C1 segment of cervical spinal cord (tissue), 14 donors: ENCODE results near the gene KCNK18.
"Not testable (repeated sequence)": the region's sequence is repeated elsewhere in the genome, so short reads cannot be mapped to it uniquely, and the experiment has no call there.

Source experiments
- DNase-seq, 14 donors: peaks; one replicate each; lab custom pipeline; 2025; lab: John Stamatoyannopoulos, UW

KCNK18 gene

GRCh38 chr10:117221156-117221711 lies 23.9 kb downstream of the KCNK18 start:
- DNase-seq = no peak

DNA sequence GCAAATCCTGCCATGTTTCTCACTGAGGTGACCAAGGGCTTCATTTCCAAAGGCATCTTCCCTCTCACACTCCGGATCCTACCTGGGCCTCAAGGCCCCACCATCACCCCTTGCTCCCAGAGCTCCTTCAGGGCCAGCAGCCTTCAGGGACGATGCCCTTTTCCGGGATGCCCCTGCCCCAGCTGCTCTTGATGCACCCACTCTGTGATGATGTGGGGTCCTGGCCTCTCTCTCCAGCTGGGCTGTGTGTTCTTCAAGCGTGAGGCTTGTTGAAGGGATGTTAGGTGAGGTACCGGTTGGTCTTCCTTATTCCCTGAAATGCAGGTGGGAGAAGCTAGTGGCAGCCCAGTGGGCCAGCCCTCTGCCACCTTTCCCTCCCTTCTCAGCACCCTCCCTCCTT lies 25.3 kb downstream of the KCNK18 start:
- no peak for DNase-seq

- DNase-seq = no peak
Observed at GRCh38 chr10:117222976-117223692, 25.8 kb downstream of the KCNK18 start.

DNA sequence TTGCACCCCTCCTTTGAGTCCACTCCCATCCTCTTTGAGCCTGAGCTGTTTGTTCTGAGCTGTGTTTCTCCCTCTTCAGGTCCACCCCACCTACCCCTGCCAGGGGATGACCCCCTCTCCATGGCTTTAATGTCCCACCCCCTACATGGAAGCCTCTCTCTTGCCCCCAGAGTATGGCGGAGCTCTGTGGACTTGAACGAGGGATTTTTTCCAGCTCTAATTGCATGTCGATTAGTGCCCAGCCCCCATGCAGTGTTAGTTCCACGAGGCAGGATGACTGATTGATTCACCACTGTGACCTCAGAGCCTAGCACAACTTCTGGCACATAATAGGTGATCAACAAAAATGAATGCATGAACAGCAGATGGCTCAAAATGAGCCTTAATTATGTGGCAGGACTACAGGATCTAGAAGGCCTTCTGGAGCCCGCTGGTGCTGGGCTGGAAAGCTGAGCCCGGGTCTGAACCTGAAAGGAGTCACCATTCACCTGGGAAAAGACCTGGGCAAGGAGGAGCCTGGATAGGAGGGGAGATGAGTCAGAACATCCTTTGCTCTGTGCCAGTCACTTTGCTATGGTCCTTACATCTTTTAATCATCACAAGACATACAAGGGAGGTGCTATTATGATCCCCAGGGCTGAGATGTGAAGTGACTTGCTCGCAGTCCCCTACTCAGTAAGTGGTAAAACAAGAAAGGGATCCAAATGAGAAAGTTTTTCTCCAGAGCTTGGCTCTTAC lies 26.6 kb downstream of the KCNK18 start:
- DNase-seq = no peak

GRCh38 chr10:117224881-117225280 lies 27.6 kb downstream of the KCNK18 start:
- no peak for DNase-seq

DNA sequence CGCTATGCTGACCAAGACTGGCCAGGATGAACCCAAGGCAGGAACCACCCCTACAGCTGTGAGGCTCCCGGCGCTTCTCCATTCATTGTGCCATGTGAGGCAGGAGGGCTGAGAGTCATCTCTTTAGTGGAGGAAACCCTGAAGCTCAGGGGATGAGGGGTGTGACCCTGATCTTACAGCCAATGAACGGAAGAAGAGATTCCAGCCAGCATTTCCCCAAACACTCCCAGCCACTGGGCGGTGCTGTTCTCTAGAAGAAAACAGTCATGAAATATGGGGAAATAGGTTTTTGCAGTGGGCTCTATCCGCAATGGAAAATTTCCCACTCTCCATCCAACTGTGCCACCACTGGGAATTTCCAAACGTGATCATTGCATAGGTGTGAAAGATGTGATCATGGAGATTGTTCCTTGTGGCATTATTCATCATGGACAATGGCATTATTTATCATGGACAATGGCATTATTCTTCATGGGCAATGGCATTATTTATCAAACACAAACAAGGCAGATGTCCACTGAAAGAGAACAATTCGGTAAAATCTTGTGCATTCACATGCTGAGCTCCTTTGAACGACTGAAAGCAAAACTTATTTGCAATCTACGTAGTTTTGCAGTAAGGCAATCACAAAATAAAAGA lies 29.6 kb downstream of the KCNK18 start:
- DNase-seq = peak in 1 of 14 donors; percentile 4

DNA sequence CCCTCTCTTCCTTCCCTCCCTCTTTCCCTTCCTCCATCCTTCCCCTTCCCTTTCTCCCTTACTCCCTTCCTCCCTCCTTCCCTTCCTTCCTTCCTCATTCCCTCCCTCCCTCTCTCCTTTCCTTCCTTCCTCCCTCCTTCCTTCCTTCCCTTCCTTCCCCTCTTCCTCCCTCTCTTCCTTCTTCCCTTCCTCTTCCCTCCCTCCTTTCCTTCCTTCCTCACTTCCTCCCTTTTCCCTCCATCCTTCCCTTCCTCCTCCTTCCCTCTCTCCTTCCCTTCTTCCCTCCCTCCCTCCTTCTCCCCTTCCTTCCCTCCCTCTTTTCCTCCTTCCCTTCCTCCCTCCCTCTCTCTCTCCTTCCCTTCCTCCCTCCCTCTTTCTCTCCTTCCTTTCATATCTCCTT lies 30.9 kb downstream of the KCNK18 start:
- DNase-seq = no peak

DNA sequence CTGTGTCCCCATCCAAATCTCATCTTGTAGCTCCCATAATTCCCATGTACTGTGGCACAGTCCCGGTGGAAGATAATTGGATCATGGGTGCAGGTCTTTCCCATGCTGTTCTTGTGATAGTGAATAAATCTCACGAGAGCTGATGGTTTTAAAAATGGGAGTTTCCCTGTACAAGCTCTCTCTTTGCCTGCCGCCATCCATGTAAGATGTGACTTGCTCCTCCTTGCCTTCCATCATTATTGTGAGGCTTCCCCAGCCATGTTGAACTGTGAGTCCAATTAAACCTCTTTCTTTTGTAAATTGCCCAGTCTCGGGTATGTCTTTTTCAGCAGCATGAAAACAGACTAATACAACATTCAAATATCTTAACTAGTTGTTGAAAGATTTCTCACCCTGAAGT lies 32.8 kb downstream of the KCNK18 start:
- DNase-seq = not testable (repeated sequence)

DNA sequence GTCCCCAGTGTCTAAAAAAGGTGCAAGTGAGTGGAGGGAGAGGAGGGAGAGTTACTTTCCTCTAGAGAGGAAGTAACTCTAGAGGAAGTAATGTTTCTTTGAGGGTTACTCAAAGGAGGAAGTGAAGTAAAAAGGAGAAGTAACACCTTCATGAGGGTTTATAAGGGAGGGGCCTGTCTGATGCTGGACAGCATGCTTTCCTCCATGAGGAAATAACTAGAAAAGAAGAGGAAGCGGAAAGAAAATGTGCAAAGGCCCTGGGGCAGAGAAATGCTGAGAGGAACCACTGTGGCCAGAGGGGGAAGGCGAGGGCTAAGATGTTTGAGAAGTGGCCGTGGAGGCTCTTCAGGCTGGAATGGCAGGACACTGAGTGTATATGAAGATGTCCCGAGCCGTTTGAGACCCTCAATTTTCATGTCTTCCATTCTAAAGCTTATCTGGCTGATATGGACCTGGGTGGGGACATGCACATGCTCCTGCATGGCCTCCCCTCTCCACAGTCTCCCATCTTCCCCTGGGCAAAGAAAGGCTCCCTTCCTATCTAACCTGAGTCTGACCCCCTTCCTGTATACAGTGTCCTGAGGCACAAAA lies 40.2 kb downstream of the KCNK18 start:
- no peak for DNase-seq

DNA sequence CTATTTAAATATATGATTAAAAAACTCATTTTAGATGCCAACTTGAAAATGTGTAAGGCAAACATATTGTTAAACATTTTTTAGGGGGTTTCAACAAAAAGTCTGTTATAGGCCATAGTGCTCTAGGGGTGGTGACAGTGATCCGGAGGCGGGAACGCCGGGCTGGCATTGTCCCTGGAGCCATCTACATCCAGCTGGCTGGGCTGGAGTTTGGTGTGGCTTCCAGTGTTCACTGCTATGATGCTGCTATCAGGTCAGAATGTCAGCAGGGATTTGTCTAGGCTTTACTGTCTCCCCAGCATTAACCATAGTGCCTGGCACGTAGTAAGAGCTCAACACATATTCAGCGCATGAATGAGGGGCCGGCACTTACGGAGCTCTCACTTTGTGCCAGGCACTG lies 41.8 kb downstream of the KCNK18 start:
- no peak for DNase-seq

DNA sequence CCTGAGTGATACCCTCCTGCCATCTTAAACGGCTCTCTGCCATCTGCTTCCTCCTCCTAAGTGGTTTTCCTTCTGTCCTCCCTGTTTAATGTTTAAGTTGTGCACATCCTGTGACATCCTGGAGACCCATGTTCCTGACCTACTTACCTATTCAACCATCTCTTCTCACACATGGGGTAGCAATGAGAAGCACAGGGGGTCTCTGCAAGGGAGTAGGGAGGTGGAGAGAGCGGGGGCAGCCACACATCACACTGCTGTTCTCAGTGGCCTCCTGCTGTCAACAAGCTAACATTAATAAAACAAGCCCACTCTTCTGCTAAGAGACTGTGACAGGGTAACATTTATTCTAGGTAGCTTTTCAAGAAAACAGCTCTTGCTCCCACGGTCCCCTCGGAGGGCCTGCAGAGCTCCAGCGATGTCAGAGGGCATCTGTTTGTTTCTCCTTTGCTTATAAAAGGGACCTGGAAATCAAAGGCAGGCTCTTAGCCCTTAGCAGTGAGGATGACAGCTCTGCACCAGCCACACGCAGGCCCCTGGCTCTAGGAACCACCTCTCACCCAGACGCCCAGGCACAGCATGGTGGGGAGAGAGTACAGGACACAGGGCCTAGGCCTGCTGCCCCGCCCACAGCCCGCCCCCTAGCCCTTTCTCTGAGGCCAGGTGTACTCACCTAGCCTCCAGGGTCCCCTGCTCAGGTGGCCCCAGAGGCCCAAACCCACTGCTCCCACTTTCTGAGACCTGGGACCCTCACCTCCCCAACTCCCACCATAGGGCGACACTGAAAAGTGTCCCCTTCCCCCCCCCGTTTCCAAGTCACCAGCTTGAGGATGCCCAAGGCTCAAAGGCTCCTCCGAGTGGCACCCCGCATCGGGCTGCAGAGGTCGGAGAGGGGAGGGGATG lies 42.7 kb downstream of the KCNK18 start:
- DNase-seq = no peak

GRCh38 chr10:117240621-117241529 lies 43.6 kb downstream of the KCNK18 start, which contains the start of gene SLC18A2:
Gene SLC18A2, plus strand, starts transcription at chr10:117241114. Its CDS starts 580 bp downstream, at chr10:117241694.
- DNase-seq = no peak

- no peak for DNase-seq
Observed at GRCh38 chr10:117241541-117242462, 44.5 kb downstream of the KCNK18 start.

DNA sequence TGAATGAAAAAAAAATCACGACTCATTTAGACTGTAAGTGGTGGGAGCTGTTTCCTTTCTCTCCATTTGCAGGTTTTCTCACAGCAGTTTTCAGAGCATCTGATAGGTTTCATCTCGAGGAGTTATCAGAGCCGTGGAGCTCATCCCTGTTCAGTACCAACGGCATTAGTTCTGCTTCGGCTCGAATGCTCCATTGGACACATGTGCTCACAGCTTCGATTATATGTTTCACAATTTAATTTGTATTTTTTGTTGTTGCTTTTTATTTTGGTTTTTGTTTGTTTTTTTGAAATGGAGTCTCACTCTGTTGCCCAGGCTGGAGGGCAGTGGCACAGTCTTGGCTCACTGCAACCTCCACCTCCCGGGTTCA lies 45.2 kb downstream of the KCNK18 start:
- no peak for DNase-seq

- no peak for DNase-seq
Observed at GRCh38 chr10:117246997-117247671, 49.8 kb downstream of the KCNK18 start.

DNA sequence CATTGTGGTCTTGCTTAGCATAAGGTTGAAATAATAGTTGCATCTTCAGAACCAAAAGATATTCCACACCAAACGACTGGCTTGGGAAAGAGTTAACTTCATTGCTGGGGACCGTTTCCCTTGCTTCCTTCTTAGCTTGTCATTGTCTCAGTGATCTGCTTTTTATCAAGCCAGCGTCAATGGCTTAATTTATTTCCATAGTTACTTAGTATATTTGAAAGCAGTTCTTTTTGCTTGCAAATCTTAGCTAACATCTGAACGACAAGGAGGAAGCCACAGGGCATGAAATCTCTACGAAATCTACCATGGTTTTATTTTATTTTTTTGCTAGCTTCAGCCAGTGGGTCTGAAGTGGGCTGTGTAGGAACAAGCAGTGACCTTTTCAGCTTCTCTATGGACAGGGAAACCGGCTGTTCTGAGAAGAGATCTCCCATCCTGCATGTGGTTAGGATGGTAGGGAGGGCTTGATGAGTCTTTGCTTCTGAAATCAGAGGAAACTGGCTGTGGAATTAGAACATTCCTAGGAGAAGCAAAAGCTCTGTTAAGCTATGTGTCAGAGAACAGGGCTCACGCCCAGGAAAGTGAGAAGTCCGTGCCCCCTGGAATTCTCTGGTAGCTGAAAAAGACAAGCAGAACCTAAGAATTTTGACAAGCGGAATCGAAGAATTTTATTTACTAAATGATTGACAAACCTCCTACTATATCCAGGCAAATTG lies 51.6 kb downstream of the KCNK18 start:
- DNase-seq = no peak

- DNase-seq = no peak
Observed at GRCh38 chr10:117249493-117250093, 52.3 kb downstream of the KCNK18 start.
